ENCODE data around the gene UBL4B. TPM values are rescaled to one million over a fixed set of nuclear protein-coding genes. Genes with fewer than 3 reads are reported as not detected.

UBL4B gene
- total and polyA plus RNA-seq, 9 of the 15 experiments (the other 6 are each of a cell fraction or from before 2014, with no cell fraction given): not detected

GRCh38 chr1:110125810-110126209, 13.6 kb downstream of the UBL4B start (continued):
- TF ChIP-seq ZHX1 (conservative IDR thresholded peaks at IDR 0.05; ENCODE audit: low read length): no peak

DNA sequence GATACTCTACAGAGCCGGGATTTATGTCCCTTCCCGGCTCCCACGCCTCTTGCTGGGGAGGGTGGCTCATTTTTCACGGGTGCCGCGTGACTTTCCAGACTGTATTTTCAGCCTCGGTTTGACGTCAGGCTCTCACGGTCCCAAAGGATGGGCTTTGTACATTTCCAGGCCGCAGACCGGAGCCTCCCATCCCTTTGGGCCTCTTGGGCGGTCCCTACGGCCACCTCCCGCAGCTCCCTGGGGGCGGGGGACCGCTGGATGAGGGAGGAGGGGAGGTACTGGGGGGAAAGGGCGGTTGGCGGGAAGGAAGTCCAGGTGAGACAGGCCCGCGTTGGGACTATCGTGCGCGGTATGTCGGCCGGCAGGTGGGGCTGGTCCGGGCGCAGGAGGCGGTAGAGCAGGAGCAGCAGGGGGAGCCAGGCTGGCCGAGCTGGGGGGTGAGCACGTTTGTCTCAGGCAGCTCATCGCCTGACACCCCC, 17.9 kb downstream of the UBL4B start:
- in situ Hi-C loops (cut with MboI) (no loop called here), intact Hi-C loops (cut with micrococcal nuclease) (no loop called here)
- BruUV-seq (replicated peaks): no TSS peak
- H3K36me3 ChIP-seq (ENCODE audit: control insufficient read depth, insufficient read depth, low read length): no peaks in the 10 kb centered on the region
- no peaks in the 10 kb centered on the region for H3K79me2 ChIP-seq (ENCODE audit: control insufficient read depth, insufficient read depth, low read length)
- no peak overlapping the region for H3K4me3 ChIP-seq
- H3K9ac ChIP-seq (ENCODE audit: insufficient read depth in 1 of 2, low read depth in 2 of 2, low read length in 2 of 2): no peak overlapping the region
- no peaks in the 10 kb centered on the region for H3K9me3 ChIP-seq (replicated peaks; ENCODE audit: control insufficient read depth, insufficient read depth, low read depth, low read length)
- peak; percentile 85 for ATAC-seq
- DNase-seq (ENCODE audit: extremely low read depth in 1 of 4, low spot score in 3 of 4): peak in 3 of 4 experiments; percentile 35 to 63 (median 52)
- POLR2A ChIA-PET: no interaction called here
- H3K4me1 ChIP-seq (replicated peaks in 1 of 2; ENCODE audit: control insufficient read depth in 2 of 2, insufficient read depth in 2 of 2, low read length in 2 of 2): peaks cover 0 to 4% of the 10 kb centered on the region in 2 experiments; a peak in 2 of 5 replicates
- no peak overlapping the region for H3K4me2 ChIP-seq (ENCODE audit: insufficient read depth, low read length)
- CTCF ChIA-PET (ENCODE audit: low intra/inter-chr PET ratio): no interaction called here
- WGBS (ENCODE audit: insufficient coverage, low coverage, missing lambda C conversion rate): 1% methylated on average over 28 of the region's 31 CpGs
- H2AFZ ChIP-seq (ENCODE audit: low read depth, low read length): no peak overlapping the region
- H3K27ac ChIP-seq (ENCODE audit: extremely low read depth, low read depth, low read length): no peak overlapping the region
- H4K20me1 ChIP-seq (replicated peaks; ENCODE audit: control insufficient read depth, insufficient read depth, low read length): no peaks in the 10 kb centered on the region; the same call in 1 of the 2 replicates
- H3K9me1 ChIP-seq (ENCODE audit: control insufficient read depth, insufficient read depth, low read length): no peaks in the 10 kb centered on the region
- H3K27me3 ChIP-seq (ENCODE audit: control insufficient read depth in 2 of 2, insufficient read depth in 2 of 2, low read length in 2 of 2): peaks cover 33 to 49% of the 10 kb centered on the region in 2 experiments
- FAIRE-seq: no peak
- TF ChIP-seq, protein P1, sequence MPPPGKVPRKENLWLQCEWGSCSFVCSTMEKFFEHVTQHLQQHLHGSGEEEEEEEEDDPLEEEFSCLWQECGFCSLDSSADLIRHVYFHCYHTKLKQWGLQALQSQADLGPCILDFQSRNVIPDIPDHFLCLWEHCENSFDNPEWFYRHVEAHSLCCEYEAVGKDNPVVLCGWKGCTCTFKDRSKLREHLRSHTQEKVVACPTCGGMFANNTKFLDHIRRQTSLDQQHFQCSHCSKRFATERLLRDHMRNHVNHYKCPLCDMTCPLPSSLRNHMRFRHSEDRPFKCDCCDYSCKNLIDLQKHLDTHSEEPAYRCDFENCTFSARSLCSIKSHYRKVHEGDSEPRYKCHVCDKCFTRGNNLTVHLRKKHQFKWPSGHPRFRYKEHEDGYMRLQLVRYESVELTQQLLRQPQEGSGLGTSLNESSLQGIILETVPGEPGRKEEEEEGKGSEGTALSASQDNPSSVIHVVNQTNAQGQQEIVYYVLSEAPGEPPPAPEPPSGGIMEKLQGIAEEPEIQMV (tag; conservative IDR thresholded peaks at IDR 0.05; ENCODE audit: low read depth): no peak
- TF ChIP-seq, protein P2, sequence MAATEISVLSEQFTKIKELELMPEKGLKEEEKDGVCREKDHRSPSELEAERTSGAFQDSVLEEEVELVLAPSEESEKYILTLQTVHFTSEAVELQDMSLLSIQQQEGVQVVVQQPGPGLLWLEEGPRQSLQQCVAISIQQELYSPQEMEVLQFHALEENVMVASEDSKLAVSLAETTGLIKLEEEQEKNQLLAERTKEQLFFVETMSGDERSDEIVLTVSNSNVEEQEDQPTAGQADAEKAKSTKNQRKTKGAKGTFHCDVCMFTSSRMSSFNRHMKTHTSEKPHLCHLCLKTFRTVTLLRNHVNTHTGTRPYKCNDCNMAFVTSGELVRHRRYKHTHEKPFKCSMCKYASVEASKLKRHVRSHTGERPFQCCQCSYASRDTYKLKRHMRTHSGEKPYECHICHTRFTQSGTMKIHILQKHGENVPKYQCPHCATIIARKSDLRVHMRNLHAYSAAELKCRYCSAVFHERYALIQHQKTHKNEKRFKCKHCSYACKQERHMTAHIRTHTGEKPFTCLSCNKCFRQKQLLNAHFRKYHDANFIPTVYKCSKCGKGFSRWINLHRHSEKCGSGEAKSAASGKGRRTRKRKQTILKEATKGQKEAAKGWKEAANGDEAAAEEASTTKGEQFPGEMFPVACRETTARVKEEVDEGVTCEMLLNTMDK (IDR thresholded peaks at IDR 0.05; ENCODE audit: borderline replicate concordance, insufficient read depth, low read depth, low read length, poor library complexity, severe bottlenecking): peak; percentile 53
- TF ChIP-seq STAT5A (IDR thresholded peaks at IDR 0.05; ENCODE audit: borderline replicate concordance, low read length) (no peak), AFF4 (CRISPR knock-in tag; IDR thresholded peaks at IDR 0.05) (no peak), CTCF (IDR thresholded peaks at IDR 0.05 in 2 of 3, conservative IDR thresholded peaks at IDR 0.05 in 1 of 3; ENCODE audit: insufficient read depth in 2 of 3, low read depth in 1 of 3, low read length in 3 of 3) (peak in 2 of 3 experiments; percentile 45 to 94; a peak in 4 of 6 replicates)
